GM19438 (cell line): ENCODE measurements around the gene DIRAS1.

Experiments used
- ATAC-seq: cut with Tn5 transposase; IDR thresholded peaks from one replicate; pipeline ENCODE4 v1.9.1; 2021; ENCODE audit warnings: low read depth; ENCODE audit not compliant: unreplicated experiment

DIRAS1 gene

DNA sequence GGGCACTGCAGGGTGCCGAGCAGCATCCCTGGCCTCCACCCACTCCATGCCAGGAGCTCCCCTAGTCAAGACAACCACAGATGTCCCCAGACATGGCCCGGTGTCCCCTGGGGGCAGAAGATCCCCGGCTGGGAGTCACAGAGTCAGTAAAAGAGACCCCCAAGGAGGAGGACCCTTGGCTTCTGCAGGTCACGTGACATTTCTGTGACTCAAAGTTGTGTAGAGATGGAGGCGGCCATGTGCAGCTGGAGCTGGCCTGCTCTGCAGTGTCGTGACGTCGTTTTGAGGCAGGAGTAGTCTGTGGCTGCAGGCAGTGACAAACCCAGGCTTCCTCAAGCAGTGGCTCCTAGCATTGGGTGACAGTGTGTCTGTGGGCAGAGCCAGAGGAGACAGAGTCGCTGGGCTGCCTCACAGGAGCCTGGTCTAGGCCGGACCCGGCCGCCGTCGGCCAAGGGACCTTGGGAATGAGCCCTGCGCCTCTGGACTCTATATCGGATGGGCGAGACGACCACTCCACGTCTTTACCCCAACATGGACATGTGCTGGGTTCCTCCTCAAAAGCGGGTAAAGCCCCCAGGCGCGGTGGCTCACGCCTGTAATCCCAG is 7.7 kb upstream of the DIRAS1 start:
- ATAC-seq: no peak

DNA sequence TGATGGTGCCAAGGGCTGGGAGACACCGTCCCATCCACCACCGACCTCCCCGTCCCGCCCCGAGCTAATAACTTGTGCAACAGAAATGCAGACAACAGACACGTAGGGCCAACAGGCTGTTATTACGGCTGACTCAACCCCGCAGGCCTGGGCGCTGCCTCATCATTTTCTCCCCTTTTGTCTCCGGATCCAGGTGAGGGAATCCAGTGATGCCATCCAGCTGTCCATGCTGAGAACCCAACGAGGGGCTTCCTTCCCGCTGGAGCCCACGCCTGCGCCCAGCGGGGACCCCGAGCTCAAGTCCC is 6.4 kb upstream of the DIRAS1 start:
- ATAC-seq: no peak

DNA sequence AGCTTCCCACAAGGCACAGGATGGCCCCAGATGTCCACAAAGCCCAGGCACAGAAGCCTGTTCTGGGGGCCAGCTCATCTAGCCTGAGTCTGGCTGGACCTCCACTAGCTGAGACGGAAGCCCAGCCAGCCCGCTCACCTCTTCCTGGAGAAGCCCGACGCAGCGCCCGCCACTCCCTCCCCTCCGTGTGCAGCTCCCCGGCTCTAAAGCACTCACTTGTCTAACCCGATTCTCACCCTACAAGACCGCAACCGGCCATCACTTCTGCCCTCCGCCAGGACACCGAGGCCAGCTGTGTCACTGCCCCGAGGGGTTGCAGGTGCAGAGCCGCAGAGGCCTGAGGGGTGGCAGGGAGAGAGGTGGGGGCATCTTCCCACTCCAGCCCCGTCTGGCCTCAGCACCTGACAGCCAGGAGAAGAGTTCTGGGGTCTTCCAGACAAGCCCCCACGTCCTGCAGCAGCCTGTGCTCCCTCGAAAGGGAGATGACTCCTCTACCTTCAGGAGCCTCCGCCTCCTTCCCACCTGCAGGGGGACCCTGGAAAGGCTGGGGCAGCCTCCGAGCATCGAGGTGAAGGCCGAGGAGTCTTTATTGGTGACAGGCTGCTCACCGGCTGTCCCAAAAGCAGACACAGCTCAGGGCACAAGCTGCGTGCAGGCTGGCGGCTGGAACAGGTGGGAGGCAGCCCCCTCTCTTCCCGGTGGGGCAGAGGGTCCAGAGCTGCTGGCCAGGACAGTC is 5.9 kb upstream of the DIRAS1 start:
- no peak for ATAC-seq

DNA sequence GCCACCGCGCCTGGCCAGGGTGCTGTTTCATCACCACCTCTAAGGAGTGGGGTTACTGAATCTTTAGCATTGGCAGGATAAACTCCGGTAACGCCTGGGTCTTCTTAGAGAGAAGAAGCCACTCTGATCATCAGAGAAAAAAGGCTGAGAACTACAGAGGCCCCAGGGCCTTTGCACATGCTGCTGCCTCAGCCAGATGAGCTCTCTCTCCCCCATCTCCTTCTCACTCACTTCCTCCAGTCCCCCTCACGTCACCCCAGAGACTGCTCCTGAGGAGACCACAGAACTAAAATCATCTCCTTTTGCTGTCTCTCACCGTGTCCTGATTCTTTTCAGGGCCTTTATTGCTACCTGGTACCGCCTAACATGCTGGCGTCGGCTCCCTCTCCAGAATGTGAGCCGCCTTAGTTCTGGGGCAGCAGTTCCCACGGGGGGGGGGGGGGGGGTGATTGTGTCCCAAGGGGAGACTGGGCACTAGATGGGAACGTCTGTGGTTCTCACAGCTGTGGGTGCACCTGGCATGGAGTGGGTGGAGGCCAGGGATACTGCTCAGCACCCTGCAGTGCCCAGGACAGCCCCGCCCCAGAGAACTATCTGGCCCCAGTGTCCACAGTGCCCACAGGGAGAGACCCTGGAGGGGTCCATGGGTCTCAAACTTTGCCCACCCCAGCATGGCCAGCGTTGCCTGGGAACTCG is 5.1 kb upstream of the DIRAS1 start:
- ATAC-seq: no peak

DNA sequence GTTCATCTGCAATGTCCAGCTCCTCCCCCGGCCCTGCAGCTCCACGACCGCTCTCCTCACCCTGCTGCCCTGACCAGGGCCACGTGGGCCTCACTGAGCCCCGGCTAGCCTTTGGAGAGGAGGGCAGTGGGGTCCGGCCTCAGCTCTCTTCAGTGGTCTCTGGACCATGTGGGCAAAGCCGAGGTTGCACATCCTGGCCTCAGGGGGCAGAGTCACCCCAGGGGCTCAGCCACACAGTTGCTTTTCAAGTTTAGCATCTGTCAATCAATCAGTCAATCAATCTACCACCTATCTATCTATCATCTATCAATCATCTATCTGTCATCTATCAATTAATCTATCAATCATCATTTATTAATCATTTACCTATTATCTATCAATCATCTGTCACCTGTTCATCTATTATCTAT is 3.0 kb upstream of the DIRAS1 start:
- no peak for ATAC-seq

DNA sequence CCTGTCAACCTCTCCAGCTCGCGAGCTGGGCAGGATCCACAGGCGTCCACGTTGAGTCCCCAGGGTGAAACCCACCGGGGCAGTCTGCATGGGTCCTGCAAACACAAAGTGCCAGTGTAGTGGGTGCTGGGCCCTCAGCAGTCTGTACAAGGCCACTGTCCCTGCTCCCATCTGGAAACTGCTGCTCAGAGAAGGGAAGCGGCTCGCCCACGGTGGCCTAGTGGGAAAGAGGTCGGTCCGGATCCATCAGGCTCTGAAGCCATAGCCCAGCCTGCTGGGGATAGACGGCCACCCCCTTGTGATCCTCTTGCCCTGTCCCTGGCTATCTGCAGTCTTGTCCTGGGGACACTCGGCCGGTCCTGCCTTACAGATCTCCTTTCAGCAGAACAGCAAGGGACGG is 2.6 kb upstream of the DIRAS1 start:
- no peak for ATAC-seq

DNA sequence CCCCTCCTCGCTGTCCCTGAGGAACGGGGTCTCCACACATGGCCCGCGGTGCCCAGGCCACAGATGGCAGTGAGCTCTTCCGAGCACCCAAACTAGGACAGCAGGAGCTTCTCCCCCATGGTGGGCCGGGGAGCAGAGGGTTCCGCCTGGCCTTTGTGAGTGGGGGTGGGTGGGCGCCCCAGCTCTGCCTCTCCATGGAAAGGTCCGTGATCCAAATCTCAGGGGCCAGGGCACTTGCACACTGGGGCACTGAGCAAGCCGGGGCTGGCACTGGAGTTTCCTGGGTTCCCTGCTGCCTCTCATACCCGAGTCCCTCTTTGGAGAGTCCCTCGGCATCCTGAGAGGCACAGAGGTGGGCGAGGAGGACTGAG is 2.2 kb upstream of the DIRAS1 start:
- ATAC-seq: no peak

DNA sequence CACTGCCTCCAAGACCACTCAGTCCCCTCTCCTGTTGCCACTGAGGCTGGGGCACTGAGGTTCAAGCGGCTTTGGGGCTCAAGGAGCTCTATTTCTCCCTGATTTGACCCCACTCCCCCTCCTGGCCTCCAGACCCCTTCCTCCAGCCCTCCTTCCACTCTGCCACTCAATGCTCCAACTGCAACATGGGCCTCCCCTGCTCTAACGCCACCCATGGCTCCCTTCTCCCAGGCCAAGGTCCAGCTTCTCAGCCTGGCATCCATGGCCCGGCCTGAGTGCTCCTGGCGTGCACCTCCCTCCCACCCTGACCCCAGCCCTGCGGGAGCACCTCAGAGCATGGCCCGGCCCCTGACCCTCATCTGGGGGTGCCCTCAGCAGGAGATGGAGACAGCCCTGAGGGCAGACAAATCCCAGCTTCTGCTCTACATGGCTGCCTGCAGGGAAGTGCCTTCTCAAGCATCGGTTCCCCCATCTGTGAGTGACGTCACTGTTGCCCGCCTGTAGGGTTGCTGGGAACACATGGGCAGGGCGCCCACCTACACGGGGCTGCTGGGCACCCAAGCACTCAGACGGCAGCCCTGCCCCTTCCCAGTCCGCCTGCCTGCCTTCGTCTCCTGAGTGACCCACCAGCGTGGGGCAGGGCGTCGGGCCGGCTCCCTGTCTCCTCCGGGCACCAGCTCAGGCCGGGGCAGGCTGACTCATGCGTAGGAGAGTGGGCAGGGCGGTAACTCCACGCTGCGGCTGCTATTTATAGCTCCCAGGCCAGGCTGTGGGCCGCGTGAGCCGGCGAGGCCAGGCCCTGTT is 1.6 kb upstream of the DIRAS1 start:
- ATAC-seq: no peak

DNA sequence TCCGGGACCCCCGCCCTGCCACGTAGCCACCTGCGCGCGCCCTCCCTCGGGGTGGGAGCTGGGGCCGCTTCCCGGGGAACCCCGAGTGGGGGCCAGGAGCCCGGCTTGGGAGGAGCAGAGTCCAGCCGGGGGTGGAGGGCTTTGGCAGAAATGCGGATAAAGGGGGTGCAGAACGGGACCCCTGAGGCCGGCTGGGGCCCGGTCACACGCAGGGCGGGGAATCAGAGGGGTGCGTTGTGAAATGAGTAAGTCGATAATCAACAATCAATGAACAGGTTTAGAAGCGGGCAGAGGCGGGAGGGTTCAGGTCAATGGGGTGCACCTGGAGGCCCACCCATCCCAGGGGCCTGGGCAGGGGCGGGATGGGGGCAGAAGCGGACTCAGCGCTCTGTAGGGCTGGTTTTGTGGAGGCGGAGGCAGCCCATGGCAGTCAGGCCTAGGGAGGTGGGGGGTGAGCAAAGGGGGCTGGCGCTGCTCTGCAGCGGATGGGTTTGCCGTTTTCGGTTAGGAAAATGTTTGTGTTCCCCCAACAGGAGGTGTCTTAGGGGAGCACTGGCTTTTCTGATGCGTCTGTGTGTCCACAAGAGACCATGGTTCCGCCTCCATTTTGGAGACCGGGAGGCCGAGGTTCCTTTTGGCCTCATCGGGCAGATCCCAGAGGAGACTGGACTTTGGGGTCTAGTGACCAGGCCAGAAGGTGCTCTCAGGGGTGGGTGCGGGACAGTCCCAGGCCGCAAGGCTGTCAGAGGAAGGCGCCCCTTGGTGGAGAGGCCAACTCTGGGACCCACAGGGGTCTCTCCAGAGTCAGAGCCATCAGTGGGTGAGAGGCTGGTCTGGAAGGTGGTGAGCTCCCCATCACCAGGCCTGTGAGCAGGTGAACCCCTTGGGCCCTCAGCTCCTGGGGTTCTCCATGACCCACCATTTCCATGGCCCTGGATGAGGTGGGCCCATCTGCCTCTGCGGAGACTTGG is 683 bp upstream of the DIRAS1 start:
- ATAC-seq: no peak

DNA sequence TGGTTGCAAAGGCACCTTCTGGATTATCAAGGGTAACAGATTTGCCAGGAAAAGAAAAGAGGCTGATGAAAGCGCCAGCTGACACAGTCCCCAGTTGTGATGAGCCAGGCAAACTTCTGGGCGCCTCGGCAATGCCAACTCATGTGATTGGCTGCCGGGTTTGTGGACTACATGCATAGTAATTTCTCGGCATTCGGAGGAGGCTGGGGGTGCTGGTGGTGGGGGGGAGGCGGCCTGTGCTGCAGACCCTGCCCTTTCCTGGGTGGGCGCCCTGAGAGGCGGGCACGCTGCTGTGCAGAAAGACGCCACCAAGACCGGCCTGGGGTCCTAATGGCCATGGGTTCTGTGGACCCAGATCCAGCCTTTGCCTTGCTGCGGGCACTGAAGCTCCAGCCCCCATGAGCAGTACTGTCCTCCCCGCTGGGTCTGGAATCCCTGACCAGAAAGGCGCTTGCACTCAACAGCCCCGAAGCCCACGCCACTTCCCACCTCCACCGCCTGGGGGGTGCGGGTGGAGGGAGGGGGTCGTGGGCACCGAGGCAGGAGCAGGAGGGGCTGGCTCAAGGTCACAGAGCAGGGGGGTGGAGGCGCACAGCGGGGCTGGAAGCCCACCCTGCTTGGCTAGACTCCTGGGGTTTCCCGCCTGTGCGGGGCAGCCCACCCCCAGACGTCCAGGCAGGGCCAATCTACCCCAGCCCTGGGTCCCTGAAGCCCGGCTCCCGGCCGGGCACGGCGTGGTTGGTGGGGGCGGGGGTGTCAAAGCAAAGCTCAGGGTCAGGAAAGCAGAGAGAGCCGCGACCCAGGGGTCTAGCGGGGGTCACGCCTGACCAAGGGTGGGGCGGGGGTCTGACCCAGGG is 1.0 kb downstream of the DIRAS1 start:
- ATAC-seq: no peak

DNA sequence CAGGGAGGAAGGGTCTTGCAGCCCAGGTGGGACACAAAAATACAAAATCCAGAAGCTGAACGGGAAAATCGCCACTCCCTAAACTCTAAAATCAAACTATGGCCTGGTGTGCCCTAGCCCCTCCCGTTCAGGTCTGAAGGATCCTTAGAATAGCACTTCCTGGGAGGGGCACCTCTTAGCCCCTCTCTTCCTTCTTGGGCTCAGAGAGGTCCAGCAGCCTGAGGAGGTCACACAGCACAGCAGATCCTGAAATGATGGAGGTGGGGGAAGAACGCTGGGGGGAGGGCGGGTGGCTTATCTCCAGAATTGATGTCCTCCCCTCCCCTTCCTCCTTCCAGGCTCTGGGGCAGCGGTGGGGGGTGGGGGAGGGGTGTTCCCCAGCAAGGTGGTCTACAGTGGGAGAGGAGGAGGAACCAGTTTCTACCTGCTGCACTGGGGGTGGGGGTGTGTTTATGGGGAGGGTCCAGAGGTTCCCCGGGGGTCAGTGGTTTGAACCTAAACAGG is 1.9 kb downstream of the DIRAS1 start:
- ATAC-seq: no peak

DNA sequence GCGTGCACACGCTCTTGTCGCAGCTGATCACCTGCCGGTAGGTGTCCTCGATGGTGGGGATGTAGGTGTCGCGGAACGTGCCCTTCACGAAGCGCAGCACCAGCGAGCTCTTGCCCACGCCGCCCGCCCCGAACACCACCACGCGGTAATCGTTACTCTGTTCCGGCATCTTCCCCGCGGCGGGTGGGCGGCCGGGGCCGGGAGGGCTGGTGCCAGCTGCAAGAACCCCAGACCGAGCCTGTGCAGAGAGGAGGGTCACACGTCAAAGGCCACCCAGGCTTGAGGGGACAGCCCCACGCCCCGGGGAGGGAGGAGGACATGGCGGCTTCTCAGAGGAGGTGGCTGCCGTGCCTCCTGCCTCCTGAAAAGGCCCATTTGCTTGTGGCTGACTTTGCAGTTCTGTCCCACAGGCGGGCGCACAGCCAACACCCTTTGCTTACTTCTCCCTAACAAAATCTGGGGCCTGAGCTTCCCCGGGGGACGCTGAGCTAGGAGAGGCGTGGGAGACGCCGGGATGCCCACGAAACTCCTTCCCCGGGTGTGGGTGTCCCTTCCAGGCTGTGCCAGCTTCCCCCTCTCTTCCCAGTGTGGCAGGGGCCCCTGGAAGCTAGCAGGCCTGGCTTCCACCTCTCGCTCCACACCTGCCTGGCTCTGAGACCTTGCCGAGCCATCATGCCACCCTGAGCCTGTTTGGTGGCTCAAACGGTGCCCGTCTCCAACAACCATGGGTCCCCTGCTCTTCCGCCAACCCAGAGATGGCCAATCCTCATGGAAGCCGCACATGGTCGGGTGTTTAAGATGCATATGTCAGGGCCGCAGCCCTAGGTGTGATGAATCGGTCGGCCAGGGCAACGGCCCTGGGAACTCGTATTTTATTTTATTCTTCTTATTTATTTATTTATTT is 3.3 kb downstream of the DIRAS1 start:
- no peak for ATAC-seq

DNA sequence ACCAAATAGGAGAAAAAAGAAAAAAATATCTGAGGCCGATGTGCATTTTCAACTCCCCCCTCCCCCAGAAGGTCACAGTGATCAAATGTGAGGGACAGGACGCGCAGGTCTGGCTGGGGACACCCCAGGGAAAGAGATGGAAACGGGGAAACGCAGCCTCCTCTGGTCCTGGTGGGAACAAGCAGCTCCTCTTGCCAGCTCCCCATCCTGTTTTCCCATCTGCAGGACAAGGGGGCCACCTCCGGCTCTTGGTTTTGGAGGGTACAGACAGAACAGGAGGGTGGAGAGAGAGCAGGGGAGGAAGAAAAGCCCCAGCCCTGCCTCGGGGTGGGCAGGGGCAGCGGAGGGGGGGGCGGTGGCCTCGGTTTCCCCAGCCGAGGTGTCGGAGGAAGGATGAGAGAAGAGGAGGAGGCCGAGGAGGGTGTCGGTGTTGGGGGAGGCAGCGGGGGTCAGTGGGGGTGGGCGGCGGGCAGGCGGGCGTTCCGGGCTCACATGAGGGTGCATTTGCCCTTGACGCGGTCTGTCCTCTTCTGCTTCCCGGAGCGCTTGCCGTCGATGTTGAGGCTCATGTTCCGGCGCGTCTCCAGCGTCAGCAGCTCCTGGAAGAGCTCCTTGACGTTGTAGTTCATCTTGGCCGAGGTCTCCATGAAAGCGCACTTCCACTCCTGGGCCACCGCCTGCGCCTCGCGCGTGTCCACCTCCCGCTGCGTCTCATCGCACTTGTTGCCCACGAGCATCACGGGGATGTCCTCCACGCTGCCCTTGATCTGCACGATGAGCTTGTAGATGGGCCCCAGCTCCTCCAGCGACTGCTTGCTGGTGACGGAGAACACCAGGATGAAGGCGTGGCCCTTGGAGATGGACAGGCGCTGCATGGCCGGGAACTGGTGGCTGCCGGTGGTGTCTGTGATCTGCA is 4.2 kb downstream of the DIRAS1 start:
- no peak for ATAC-seq

DNA sequence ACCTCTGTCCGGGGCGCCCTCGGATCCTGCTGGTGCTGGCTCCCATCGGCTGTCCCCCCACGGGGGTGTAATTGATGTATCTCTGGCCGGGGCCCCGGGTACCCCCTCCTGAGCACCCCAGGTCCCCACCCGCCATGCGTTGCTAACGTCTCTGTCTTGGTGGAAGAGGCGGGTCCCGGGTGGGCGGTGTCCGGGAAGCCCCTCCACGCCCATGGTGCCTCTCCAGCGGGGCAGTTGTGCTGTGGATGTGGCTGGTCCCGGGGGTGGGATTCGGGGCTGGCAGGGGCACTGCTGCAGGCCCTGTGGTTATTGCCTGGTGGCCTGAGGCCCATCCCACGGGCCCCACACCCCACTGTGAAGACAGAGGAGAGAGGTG is 4.9 kb downstream of the DIRAS1 start:
- ATAC-seq: no peak

DNA sequence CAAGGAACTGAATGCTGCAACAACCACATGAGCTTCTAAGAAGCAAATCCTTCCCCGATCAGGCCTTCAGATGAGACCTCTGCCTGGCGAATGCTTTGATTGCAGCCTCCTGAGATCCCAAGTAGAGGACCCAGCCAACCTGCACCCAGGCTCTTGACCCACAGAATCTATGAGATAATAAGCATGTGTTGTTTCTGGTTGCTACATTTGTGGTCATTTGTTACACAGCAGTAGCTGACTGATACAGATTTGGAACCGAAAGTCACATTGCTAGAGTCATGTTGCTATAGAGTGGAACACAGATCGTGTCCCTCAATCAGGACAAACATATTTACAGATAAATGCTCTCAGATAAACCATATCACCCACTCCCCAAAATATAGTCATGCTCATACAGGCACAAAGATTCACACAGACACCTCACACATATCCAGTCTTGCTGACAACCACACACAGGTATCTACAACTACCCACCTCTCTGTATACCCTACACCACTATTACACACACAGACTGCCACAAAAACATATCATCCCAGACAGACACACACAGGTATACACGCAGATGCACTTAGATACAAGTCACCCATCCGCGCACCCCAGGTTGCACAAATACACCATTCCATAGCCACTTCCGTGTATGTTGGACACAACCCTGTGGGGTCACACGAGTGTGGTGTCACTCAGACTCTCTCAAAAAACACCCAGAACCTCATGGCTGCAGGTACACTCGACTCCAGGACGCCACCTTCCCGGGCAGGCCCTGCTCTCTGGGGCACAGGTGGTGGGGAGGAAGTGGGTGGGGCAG is 5.5 kb downstream of the DIRAS1 start:
- no peak for ATAC-seq

DNA sequence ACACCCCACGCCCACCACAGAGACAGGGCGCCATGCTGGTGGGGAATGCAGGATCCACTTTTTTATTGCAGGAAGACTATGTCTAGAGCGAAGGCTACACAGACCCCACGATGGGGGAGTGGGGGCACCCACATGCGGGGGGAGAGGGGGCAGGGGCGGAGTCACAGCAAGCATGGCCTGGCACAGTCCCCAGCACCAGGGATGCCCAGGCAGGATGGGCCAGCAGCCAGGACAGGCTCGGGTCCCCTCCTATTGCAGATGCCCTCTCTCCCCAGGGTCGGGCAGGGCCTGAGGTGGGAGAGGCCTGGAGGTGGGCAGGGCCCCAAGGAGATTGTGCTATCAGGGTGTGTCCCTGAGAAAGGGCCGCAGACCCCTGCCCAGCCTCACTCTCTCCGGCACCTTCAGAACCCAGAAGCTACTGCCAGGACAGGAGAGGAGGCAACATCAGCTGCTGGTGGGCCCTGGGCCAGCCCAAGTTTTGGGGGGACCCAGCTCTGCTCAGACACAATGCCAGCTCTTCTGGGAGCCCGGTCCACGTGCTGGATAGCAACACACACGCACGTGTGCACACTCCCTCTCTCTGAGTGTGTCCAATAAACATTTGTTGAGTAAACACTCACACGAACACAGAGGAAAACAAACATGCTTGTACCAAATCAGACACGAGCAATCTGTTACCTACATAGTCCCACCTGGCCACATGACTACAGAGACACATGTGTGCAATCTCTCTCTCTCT is 6.5 kb downstream of the DIRAS1 start:
- no peak for ATAC-seq
